GM23338 (cell line): Measurements from ENCODE around the gene XRCC6. TPM values are rescaled to one million over a fixed set of nuclear protein-coding genes. Genes with fewer than 3 reads are reported as not detected.

Experiments used
- ATAC-seq: fragments of 200-7000 bp; cut with Tn5 transposase; 3 replicates; pipeline ENCODE4 v1.9.1; 2020
- DNase-seq: peaks from one replicate; pipeline ENCODE4 v3.0.0-alpha.2; 2015; ENCODE audit warnings: low spot score
- H2AFZ ChIP-seq: fragments of 200-600 bp; sonication (generic); 2 replicates; pipeline ENCODE4 v1.8.0; 2016; ENCODE audit warnings: antibody characterized with exemption, mild to moderate bottlenecking, moderate library complexity
- H3F3A ChIP-seq: fragments of 200-600 bp; sonication (generic); replicated peaks from 2 replicates; pipeline ENCODE4 v1.8.0; 2017; ENCODE audit warnings: antibody characterized with exemption, mixed run types, low read depth
- H3K27ac ChIP-seq: fragments of 200-600 bp; sonication (generic); 2 replicates; pipeline ENCODE4 v1.6.1; 2016; ENCODE audit warnings: low read depth
- H3K27me3 ChIP-seq: fragments of 200-600 bp; sonication (generic); 2 replicates; pipeline ENCODE4 v1.8.0; 2016; ENCODE audit warnings: mild to moderate bottlenecking, mixed run types, moderate library complexity; ENCODE audit not compliant: insufficient read depth
- H3K36me3 ChIP-seq: fragments of 200-600 bp; sonication (generic); 2 replicates; pipeline ENCODE4 v1.8.0; 2016; ENCODE audit warnings: mild to moderate bottlenecking; ENCODE audit not compliant: insufficient read depth
- H3K4me1 ChIP-seq: fragments of 200-600 bp; sonication (generic); 2 replicates; pipeline ENCODE4 v1.8.0; 2016; ENCODE audit warnings: mild to moderate bottlenecking, moderate library complexity; ENCODE audit not compliant: insufficient read depth
- H3K4me2 ChIP-seq: fragments of 200-600 bp; sonication (generic); 2 replicates; pipeline ENCODE4 v1.7.1; 2017; ENCODE audit warnings: mixed run types
- H3K4me3 ChIP-seq: fragments of 200-600 bp; sonication (generic); 2 replicates; pipeline ENCODE4 v1.6.1; 2016; ENCODE audit warnings: mixed run types
- H3K79me2 ChIP-seq: fragments of 200-600 bp; sonication (generic); replicated peaks from 2 replicates; pipeline ENCODE4 v1.8.0; 2017; ENCODE audit warnings: mild to moderate bottlenecking; ENCODE audit not compliant: insufficient read depth
- H3K9me2 ChIP-seq: fragments of 200-600 bp; sonication (generic); 2 replicates; pipeline ENCODE4 v1.8.0; 2017; ENCODE audit not compliant: insufficient read depth
- H4K20me1 ChIP-seq: fragments of 200-600 bp; sonication (generic); replicated peaks from 2 replicates; pipeline ENCODE4 v1.8.0; 2017; ENCODE audit warnings: mild to moderate bottlenecking; ENCODE audit not compliant: insufficient read depth
- H3K27ac Mint-ChIP-seq: 2 replicates; pipeline ENCODE4 v1.8.0; 2020; ENCODE audit warnings: inconsistent platforms, mild to moderate bottlenecking, moderate library complexity, mixed read lengths
- H3K27me3 Mint-ChIP-seq: 3 replicates; pipeline ENCODE4 v1.8.0; 2022; ENCODE audit warnings: low read depth, mild to moderate bottlenecking, moderate library complexity, mixed read lengths, inconsistent platforms; ENCODE audit not compliant: insufficient read depth, poor library complexity
- H3K36me3 Mint-ChIP-seq: 3 replicates; pipeline ENCODE4 v1.8.0; 2021; ENCODE audit warnings: low read depth, mild to moderate bottlenecking, inconsistent platforms, moderate library complexity, mixed read lengths
- H3K4me1 Mint-ChIP-seq: 3 replicates; pipeline ENCODE4 v1.8.0; 2020; ENCODE audit warnings: mild to moderate bottlenecking, inconsistent platforms, mixed read lengths
- H3K4me3 Mint-ChIP-seq: 3 replicates; pipeline ENCODE4 v1.8.0; 2021; ENCODE audit warnings: moderate library complexity, mild to moderate bottlenecking, inconsistent platforms, mixed read lengths
- H3K9me3 Mint-ChIP-seq: 3 replicates; pipeline ENCODE4 v1.8.0; 2020; ENCODE audit warnings: moderate library complexity, mild to moderate bottlenecking, inconsistent platforms, mixed read lengths
- EZH2 ChIP-seq: fragments of 200-600 bp; sonication (generic); IDR thresholded peaks from one replicate; pipeline ENCODE4 v1.8.0; 2017; ENCODE audit warnings: antibody characterized with exemption, mild to moderate bottlenecking, low read depth; ENCODE audit not compliant: unreplicated experiment
- JUNB ChIP-seq: IDR thresholded peaks from one replicate; pipeline ENCODE4 v1.6.1; 2016; ENCODE audit warnings: antibody characterized with exemption; ENCODE audit not compliant: unreplicated experiment
- NANOG ChIP-seq: IDR thresholded peaks from 2 replicates; pipeline ENCODE4 v1.6.1; 2016; ENCODE audit warnings: antibody characterized with exemption, borderline replicate concordance
- POLR2AphosphoS5 ChIP-seq: IDR thresholded peaks from 2 replicates; pipeline ENCODE4 v1.6.1; 2016; ENCODE audit warnings: antibody characterized with exemption, low read depth
- ZNF114 ChIP-seq: fragments of 250-450 bp; sonication (Bioruptor Pico); IDR thresholded peaks from 2 replicates; pipeline ENCODE4 v1.5.0; 2020; ENCODE audit warnings: mild to moderate bottlenecking, moderate library complexity
- ZNF331 ChIP-seq: fragments of 250-450 bp; sonication (Bioruptor Pico); IDR thresholded peaks from 2 replicates; pipeline ENCODE4 v1.5.0; 2020; ENCODE audit warnings: low read depth, mild to moderate bottlenecking, moderate library complexity
- ZNF462 ChIP-seq: fragments of 250-450 bp; sonication (Bioruptor Pico); IDR thresholded peaks from 2 replicates; pipeline ENCODE4 v1.5.0; 2020; ENCODE audit warnings: mild to moderate bottlenecking, moderate library complexity
- polyA plus RNA-seq: library from polyadenylated mRNA; unstranded; fragments of >200 nt; fragmentation: Nextera tagmentation; extraction: Ambion mirVana; gene quantifications from 2 replicates; pipeline ENCODE4 v1.2.1, GENCODE V29; 2016
- total RNA-seq: library from RNA; depleted of rRNA; stranded (reverse); fragments of >200 nt; shearing (Covaris generic); gene quantifications from 2 replicates; pipeline ENCODE4 v1.2.3, GENCODE V29; 2014
- TF ChIP-seq, protein P1 (sequence below): IDR thresholded peaks from 2 replicates; pipeline ENCODE4 v1.6.1; 2016; ENCODE audit warnings: antibody characterized with exemption

Gene XRCC6
- total and polyA plus RNA-seq, 2 experiments from 2014 or later, result 351 to 498 TPM

DNA sequence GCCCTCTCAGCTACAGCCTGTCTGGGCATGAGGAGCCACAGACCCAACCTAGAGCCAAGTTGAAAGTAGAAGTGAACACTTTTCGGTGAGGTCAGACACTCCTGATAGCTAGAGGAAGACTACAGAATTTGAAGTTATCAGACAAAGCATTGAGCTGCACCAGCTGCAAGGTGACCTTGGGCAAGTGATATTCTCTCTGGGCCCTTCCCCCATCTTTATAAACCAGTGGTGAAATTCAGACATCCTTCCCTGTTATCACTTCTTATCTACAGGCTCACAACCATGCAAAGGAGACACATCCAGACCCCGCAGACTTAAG is 23.5 kb upstream of the XRCC6 start:
- H3K36me3 ChIP-seq, result no peaks in the 10 kb centered on the region
- H3K4me2 ChIP-seq, result no peak overlapping the region
- DNase-seq, result no peak
- Mint-ChIP-seq H3K4me1 (peaks cover 4% of the 10 kb centered on the region; the same call in 2 of the 3 replicates), H3K36me3 (peaks cover 17% of the 10 kb centered on the region), H3K27ac (no peak overlapping the region), H3K9me3 (peaks cover 4% of the 10 kb centered on the region; the same call in 1 of the 3 replicates), H3K4me3 (no peak overlapping the region), H3K27me3 (peaks cover 24% of the 10 kb centered on the region)
- TF ChIP-seq ZNF114, result no peak
- no peak overlapping the region for H3K4me3 ChIP-seq
- peaks cover 6% of the 10 kb centered on the region; the same call in 1 of the 2 replicates for H3F3A ChIP-seq
- no peaks in the 10 kb centered on the region for H3K79me2 ChIP-seq
- H2AFZ ChIP-seq, result no peak overlapping the region
- H3K27ac ChIP-seq, result no peak overlapping the region
- H3K9me2 ChIP-seq, result no peaks in the 10 kb centered on the region
- peaks cover 8% of the 10 kb centered on the region; the same call in 1 of the 2 replicates for H4K20me1 ChIP-seq
- ATAC-seq, result no peak
- H3K27me3 ChIP-seq, result no peaks in the 10 kb centered on the region
- H3K4me1 ChIP-seq, result no peaks in the 10 kb centered on the region

- H3K4me1 Mint-ChIP-seq, result peaks cover 4% of the 10 kb centered on the region; the same call in 2 of the 3 replicates
- DNase-seq (no peak), ATAC-seq (no peak)
- Histone ChIP-seq H3K27ac (no peak overlapping the region), H3K4me2 (no peak overlapping the region), H3F3A (peaks cover 6% of the 10 kb centered on the region; the same call in 1 of the 2 replicates), H2AFZ (no peak overlapping the region), H3K79me2 (no peaks in the 10 kb centered on the region), H3K4me1 (no peaks in the 10 kb centered on the region), H3K27me3 (no peaks in the 10 kb centered on the region), H4K20me1 (peaks cover 8% of the 10 kb centered on the region; the same call in 1 of the 2 replicates), H3K9me2 (no peaks in the 10 kb centered on the region), H3K36me3 (no peaks in the 10 kb centered on the region), H3K4me3 (no peak overlapping the region)
- H3K27ac Mint-ChIP-seq, result no peak overlapping the region
- peaks cover under 1% of the 10 kb centered on the region; the same call in 1 of the 3 replicates for H3K9me3 Mint-ChIP-seq
- H3K27me3 Mint-ChIP-seq, result peaks cover 24% of the 10 kb centered on the region
- no peak overlapping the region for H3K4me3 Mint-ChIP-seq
- peaks cover 22% of the 10 kb centered on the region for H3K36me3 Mint-ChIP-seq
- TF ChIP-seq, protein P1, sequence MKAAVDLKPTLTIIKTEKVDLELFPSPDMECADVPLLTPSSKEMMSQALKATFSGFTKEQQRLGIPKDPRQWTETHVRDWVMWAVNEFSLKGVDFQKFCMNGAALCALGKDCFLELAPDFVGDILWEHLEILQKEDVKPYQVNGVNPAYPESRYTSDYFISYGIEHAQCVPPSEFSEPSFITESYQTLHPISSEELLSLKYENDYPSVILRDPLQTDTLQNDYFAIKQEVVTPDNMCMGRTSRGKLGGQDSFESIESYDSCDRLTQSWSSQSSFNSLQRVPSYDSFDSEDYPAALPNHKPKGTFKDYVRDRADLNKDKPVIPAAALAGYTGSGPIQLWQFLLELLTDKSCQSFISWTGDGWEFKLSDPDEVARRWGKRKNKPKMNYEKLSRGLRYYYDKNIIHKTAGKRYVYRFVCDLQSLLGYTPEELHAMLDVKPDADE, result no peak
- TF ChIP-seq ZNF331 (CRISPR knock-in tag) (no peak), POLR2AphosphoS5 (no peak), EZH2 (no peak)
These were observed 23.0 kb upstream of the XRCC6 start for GRCh38 chr22:41598081-41598480.

- Histone ChIP-seq H3F3A (peaks cover 6% of the 10 kb centered on the region; the same call in 1 of the 2 replicates), H3K9me2 (no peaks in the 10 kb centered on the region), H3K4me2 (no peak overlapping the region), H3K4me3 (no peak overlapping the region), H3K36me3 (peaks cover 6% of the 10 kb centered on the region; the same call in 1 of the 2 replicates), H3K79me2 (no peaks in the 10 kb centered on the region), H4K20me1 (peaks cover 10% of the 10 kb centered on the region), H3K27ac (no peak overlapping the region), H3K27me3 (no peaks in the 10 kb centered on the region), H3K4me1 (no peaks in the 10 kb centered on the region), H2AFZ (no peak overlapping the region)
- Mint-ChIP-seq H3K9me3 (no peaks in the 10 kb centered on the region), H3K36me3 (peaks cover 30% of the 10 kb centered on the region), H3K27me3 (peaks cover 24% of the 10 kb centered on the region), H3K4me1 (peaks cover 4% of the 10 kb centered on the region; the same call in 2 of the 3 replicates), H3K27ac (no peak overlapping the region), H3K4me3 (no peak overlapping the region)
- ATAC-seq (no peak), DNase-seq (no peak)
- TF ChIP-seq ZNF462 (CRISPR knock-in tag), result no peak
- TF ChIP-seq NANOG, result no peak
- no peak for TF ChIP-seq POLR2AphosphoS5
- TF ChIP-seq JUNB, result no peak
- TF ChIP-seq EZH2, result no peak
- no peak for TF ChIP-seq ZNF331 (CRISPR knock-in tag)
These were observed 22.0 kb upstream of the XRCC6 start for GRCh38 chr22:41598891-41599635.
